ENCODE data around the gene EPS8L2. TPM values are rescaled to one million over a fixed set of nuclear protein-coding genes. Genes with fewer than 3 reads are reported as not detected.

EPS8L2 gene
- total RNA-seq, 1 donor from 2014 or later = 12.7 TPM

DNA sequence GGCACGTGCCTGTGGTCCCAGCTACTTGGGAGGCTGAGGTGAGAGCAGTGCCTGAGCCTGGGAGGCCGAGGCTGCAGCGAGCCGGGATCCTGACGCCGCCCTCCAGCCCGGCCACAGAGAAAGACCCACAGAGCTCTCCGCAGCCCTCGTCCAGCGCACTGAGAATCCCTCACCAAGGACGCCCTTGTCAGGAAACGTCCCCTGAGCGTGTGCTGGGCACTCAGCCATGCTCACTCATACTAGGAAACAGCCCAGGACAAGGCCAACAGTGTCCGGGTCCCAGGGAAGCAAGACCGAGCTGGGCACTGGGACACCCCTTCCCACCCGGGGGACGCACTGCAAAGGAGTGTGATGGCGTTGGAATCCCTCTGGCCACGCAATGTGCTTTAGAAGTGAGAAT, 25.6 kb upstream of the EPS8L2 start:
- no peak for DNase-seq
- no peaks in the 10 kb centered on the region for H3K9me3 Mint-ChIP-seq (ENCODE audit: unreplicated experiment)
- TF ChIP-seq, protein P1, sequence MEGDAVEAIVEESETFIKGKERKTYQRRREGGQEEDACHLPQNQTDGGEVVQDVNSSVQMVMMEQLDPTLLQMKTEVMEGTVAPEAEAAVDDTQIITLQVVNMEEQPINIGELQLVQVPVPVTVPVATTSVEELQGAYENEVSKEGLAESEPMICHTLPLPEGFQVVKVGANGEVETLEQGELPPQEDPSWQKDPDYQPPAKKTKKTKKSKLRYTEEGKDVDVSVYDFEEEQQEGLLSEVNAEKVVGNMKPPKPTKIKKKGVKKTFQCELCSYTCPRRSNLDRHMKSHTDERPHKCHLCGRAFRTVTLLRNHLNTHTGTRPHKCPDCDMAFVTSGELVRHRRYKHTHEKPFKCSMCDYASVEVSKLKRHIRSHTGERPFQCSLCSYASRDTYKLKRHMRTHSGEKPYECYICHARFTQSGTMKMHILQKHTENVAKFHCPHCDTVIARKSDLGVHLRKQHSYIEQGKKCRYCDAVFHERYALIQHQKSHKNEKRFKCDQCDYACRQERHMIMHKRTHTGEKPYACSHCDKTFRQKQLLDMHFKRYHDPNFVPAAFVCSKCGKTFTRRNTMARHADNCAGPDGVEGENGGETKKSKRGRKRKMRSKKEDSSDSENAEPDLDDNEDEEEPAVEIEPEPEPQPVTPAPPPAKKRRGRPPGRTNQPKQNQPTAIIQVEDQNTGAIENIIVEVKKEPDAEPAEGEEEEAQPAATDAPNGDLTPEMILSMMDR (IDR thresholded peaks at IDR 0.05; ENCODE audit: partially characterized antibody, unreplicated experiment) = no peak
- H3K27ac Mint-ChIP-seq (ENCODE audit: unreplicated experiment) = no peak overlapping the region
- H3K4me3 Mint-ChIP-seq (ENCODE audit: unreplicated experiment) = no peak overlapping the region
- peaks cover 3% of the 10 kb centered on the region for H3K36me3 Mint-ChIP-seq (ENCODE audit: unreplicated experiment)
- peaks cover 2% of the 10 kb centered on the region for H3K4me1 Mint-ChIP-seq (ENCODE audit: low read depth, unreplicated experiment)
- H3K27me3 Mint-ChIP-seq (ENCODE audit: unreplicated experiment) = no peaks in the 10 kb centered on the region

DNA sequence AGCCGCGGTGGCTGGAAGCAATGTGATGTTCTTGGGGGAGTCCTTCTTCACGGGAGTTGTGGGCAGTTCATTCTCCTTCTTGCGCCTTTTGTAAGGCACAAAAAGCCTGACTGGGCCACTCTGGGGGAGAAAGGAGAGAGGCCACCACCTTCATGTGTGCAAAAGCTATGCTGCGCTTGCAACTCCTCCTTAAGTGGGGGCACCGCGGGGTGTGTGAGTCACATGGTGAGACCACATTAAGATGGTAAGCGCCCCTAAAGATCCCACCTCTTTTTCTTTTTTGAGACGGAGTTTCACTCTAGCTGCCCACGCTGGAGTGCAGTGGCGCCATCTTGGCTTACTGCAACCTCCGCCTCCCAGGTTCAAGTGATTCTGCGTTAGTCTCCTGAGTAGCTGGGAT, 25.1 kb upstream of the EPS8L2 start:
- TF ChIP-seq, protein P1 (IDR thresholded peaks at IDR 0.05; ENCODE audit: partially characterized antibody, unreplicated experiment) = no peak
- H3K27ac Mint-ChIP-seq (ENCODE audit: unreplicated experiment) = no peak overlapping the region
- no peak for DNase-seq
- H3K36me3 Mint-ChIP-seq (ENCODE audit: unreplicated experiment) = peaks cover 3% of the 10 kb centered on the region
- no peak overlapping the region for H3K4me3 Mint-ChIP-seq (ENCODE audit: unreplicated experiment)
- H3K4me1 Mint-ChIP-seq (ENCODE audit: low read depth, unreplicated experiment) = peaks cover 2% of the 10 kb centered on the region
- no peaks in the 10 kb centered on the region for H3K9me3 Mint-ChIP-seq (ENCODE audit: unreplicated experiment)
- H3K27me3 Mint-ChIP-seq (ENCODE audit: unreplicated experiment) = no peaks in the 10 kb centered on the region

DNA sequence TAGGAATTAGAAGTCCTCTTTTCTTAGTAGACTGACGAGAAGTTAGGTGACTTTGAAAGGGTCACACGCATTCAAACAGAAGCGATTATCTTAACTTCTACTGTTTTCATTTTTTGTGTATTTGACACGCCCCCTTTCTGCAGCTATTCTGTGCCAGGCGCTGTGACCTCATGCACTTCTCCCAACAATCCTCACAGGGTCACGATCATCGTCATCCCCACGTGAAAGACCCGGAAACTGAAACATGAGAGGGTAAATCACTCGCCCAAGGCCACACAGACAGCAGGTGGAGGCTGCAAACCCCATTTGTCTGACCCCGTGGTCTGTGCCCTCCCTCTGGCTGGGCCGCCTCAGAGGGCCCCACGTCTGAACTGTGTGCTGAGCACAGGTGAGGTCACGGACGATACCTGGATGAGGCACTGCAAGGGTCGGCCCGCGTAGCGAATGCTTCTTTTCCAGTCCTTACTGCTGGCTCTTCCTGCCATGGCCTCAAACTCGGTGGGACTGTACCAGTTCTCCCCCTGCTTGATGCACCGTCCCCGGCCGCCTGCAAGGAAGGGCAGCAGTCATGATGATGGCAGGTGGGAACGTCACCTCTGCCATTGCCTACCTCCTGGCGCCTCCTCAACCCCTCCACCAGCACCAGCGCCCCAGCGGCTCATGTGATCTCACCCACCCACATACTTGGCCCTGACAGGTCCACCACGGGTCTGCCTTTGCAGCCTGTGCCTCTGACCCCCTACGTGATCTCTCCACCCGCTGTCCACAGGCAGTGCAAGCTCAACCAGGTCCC, 19.4 kb upstream of the EPS8L2 start:
- H3K27ac Mint-ChIP-seq (ENCODE audit: unreplicated experiment) = no peak overlapping the region
- H3K27me3 Mint-ChIP-seq (ENCODE audit: unreplicated experiment) = peaks cover 3% of the 10 kb centered on the region
- H3K4me3 Mint-ChIP-seq (ENCODE audit: unreplicated experiment) = no peak overlapping the region
- H3K4me1 Mint-ChIP-seq (ENCODE audit: low read depth, unreplicated experiment) = peaks cover 4% of the 10 kb centered on the region
- peaks cover 2% of the 10 kb centered on the region for H3K9me3 Mint-ChIP-seq (ENCODE audit: unreplicated experiment)
- no peak for DNase-seq
- peaks cover 10% of the 10 kb centered on the region for H3K36me3 Mint-ChIP-seq (ENCODE audit: unreplicated experiment)
- TF ChIP-seq, protein P1 (IDR thresholded peaks at IDR 0.05; ENCODE audit: partially characterized antibody, unreplicated experiment) = no peak

DNA sequence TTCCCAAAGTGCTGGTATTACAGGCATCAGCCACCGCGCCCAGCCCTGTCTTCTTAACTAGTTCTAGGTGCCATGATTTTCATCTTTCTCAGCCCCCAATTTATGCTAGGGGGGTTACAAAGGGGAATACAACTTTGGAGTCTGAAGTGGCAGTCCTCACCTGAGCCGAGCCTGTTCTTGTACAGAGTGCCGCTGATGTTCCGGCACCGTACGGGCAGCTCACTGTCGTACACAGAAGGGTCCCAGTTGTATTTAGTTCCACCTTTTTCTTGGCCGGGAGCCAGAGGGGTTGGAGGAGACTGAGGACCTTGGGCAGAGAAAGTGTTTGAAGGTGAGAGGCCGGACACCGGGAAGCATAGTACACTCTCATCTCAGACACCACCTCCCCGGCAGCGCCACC, 18.3 kb upstream of the EPS8L2 start:
- Mint-ChIP-seq H3K4me3 (ENCODE audit: unreplicated experiment) (no peak overlapping the region), H3K27me3 (ENCODE audit: unreplicated experiment) (peaks cover 3% of the 10 kb centered on the region), H3K4me1 (ENCODE audit: low read depth, unreplicated experiment) (peaks cover 8% of the 10 kb centered on the region), H3K9me3 (ENCODE audit: unreplicated experiment) (peaks cover 5% of the 10 kb centered on the region), H3K36me3 (ENCODE audit: unreplicated experiment) (peaks cover 8% of the 10 kb centered on the region), H3K27ac (ENCODE audit: unreplicated experiment) (no peak overlapping the region)
- TF ChIP-seq, protein P1 (IDR thresholded peaks at IDR 0.05; ENCODE audit: partially characterized antibody, unreplicated experiment) = no peak
- no peak for DNase-seq

DNA sequence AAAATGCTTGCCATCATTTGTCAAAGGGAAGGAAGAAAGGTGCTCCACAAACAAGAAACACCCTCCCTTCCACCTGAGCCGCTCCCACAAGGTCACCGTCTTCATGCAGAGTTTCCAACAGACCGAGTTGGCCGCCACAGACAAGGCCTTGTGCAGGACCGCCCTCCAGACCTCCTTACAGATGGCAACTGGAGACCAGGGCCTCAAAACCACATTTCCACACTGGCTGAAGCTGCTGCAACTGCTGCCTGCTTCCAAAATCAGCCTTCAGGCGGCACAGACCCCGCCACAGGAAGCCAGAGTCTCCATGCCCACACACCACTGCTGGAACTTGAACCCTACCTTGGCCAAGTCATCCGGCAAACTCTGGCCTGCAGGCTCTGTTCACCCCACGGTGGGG, 17.4 kb upstream of the EPS8L2 start:
- Mint-ChIP-seq H3K4me3 (ENCODE audit: unreplicated experiment) (no peak overlapping the region), H3K9me3 (ENCODE audit: unreplicated experiment) (peaks cover 11% of the 10 kb centered on the region), H3K36me3 (ENCODE audit: unreplicated experiment) (peaks cover 8% of the 10 kb centered on the region), H3K4me1 (ENCODE audit: low read depth, unreplicated experiment) (peaks cover 16% of the 10 kb centered on the region), H3K27ac (ENCODE audit: unreplicated experiment) (no peak overlapping the region), H3K27me3 (ENCODE audit: unreplicated experiment) (peaks cover 6% of the 10 kb centered on the region)
- TF ChIP-seq, protein P1 (IDR thresholded peaks at IDR 0.05; ENCODE audit: partially characterized antibody, unreplicated experiment) = no peak
- DNase-seq = no peak
